Measurements from ENCODE around the gene KIF26A.
"Not testable (repeated sequence)": the region's sequence is repeated elsewhere in the genome, so short reads cannot be mapped to it uniquely, and the experiment has no call there.

KIF26A gene

GRCh38 chr14:104220215-104221070 lies 82.1 kb downstream of the KIF26A start:
- no peaks in the 10 kb centered on the region for H3K27me3 ChIP-seq (ENCODE audit: insufficient read depth, low read length)
- H3K9me3 ChIP-seq (ENCODE audit: insufficient read depth, low read depth, low read length), result no peaks in the 10 kb centered on the region
- H3K36me3 ChIP-seq (ENCODE audit: insufficient read depth, low read length), result no peaks in the 10 kb centered on the region
- peaks cover 4% of the 10 kb centered on the region; the same call in 1 of the 2 replicates for H3K4me1 ChIP-seq (ENCODE audit: insufficient read depth, low read length)
- H3K9ac ChIP-seq (ENCODE audit: low read depth, low read length), result no peak overlapping the region
- no peak overlapping the region for H3K27ac ChIP-seq (ENCODE audit: low read depth, low read length)
- H3K4me3 ChIP-seq (ENCODE audit: low read length), result no peak overlapping the region
- WGBS, result 90% methylated on average over 40 of the region's 40 CpGs

GRCh38 chr14:104221071-104221625 lies 82.8 kb downstream of the KIF26A start:
- Histone ChIP-seq H3K36me3 (ENCODE audit: insufficient read depth, low read length) (no peaks in the 10 kb centered on the region), H3K4me1 (ENCODE audit: insufficient read depth, low read length) (peaks cover 4% of the 10 kb centered on the region; the same call in 1 of the 2 replicates), H3K27ac (ENCODE audit: low read depth, low read length) (no peak overlapping the region), H3K4me3 (ENCODE audit: low read length) (no peak overlapping the region), H3K9ac (ENCODE audit: low read depth, low read length) (no peak overlapping the region), H3K27me3 (ENCODE audit: insufficient read depth, low read length) (no peaks in the 10 kb centered on the region), H3K9me3 (ENCODE audit: insufficient read depth, low read depth, low read length) (no peaks in the 10 kb centered on the region)
- 93% methylated on average over 14 of the region's 14 CpGs for WGBS

GRCh38 chr14:104221636-104222369 lies 83.4 kb downstream of the KIF26A start:
- Histone ChIP-seq H3K9me3 (ENCODE audit: insufficient read depth, low read depth, low read length) (no peaks in the 10 kb centered on the region), H3K36me3 (ENCODE audit: insufficient read depth, low read length) (no peaks in the 10 kb centered on the region), H3K4me1 (ENCODE audit: insufficient read depth, low read length) (peaks cover 4% of the 10 kb centered on the region; the same call in 1 of the 2 replicates), H3K4me3 (ENCODE audit: low read length) (no peak overlapping the region), H3K27ac (ENCODE audit: low read depth, low read length) (no peak overlapping the region), H3K27me3 (ENCODE audit: insufficient read depth, low read length) (no peaks in the 10 kb centered on the region), H3K9ac (ENCODE audit: low read depth, low read length) (no peak overlapping the region)
- 93% methylated on average over 21 of the region's 21 CpGs for WGBS

- peaks cover 4% of the 10 kb centered on the region; the same call in 1 of the 2 replicates for H3K4me1 ChIP-seq (ENCODE audit: insufficient read depth, low read length)
- no peak overlapping the region for H3K9ac ChIP-seq (ENCODE audit: low read depth, low read length)
- H3K4me3 ChIP-seq (ENCODE audit: low read length), result no peak overlapping the region
- no peaks in the 10 kb centered on the region for H3K36me3 ChIP-seq (ENCODE audit: insufficient read depth, low read length)
- H3K27me3 ChIP-seq (ENCODE audit: insufficient read depth, low read length), result no peaks in the 10 kb centered on the region
- peaks cover 2% of the 10 kb centered on the region; the same call in 1 of the 2 replicates for H3K9me3 ChIP-seq (ENCODE audit: insufficient read depth, low read depth, low read length)
- no peak overlapping the region for H3K27ac ChIP-seq (ENCODE audit: low read depth, low read length)
- WGBS, result 92% methylated on average over 11 of the region's 11 CpGs
Measured at GRCh38 chr14:104222396-104223036, 84.1 kb downstream of the KIF26A start.

DNA sequence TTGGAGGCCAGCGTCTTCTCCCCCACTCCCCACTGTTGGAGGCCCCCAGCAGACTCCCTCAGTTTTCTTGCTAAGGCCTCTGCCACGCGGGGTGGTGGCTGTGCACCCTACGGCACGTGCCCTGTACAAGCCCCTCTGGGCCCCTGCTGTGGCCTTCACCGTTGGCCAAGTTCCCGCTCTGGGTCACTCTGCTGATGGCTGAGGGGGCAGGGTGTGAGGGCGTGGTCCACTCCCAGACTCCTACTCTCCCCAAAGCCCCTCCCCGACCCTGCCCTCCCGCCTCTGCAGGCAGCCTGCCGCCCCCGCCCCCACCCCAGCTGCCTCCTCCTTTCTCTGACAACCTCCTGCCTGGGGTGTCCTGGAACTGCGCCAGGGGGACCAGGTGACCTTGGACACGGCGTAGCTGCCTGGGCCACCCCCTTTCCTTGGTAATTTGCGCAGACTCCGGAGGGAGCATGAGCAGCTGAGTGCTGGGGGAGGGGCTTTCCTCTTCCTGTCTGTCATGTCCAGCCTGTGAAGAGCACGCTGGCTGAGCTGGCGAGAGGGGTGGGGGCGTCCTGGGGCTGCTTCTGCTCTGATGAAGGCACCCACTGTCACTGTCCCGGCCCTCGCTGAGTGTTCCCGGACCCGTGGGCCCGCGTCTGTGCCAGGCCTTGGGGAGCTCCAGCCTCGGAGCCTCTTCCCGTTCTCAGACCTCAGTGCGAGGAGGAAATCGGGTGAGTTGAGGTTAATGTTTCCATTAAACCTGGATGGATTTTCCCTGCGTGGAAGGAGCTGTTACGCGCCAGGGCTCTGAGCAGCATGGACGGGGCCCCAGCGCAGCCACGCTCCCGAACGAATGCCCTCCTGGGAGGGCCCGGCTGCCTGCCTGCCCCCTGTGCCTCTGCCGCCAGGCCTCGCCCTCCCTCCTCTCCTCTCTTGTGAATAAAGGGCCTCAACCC lies 85.0 kb downstream of the KIF26A start:
- 53% methylated on average over 41 of the region's 41 CpGs for WGBS
- Histone ChIP-seq H3K36me3 (ENCODE audit: insufficient read depth, low read length) (no peaks in the 10 kb centered on the region), H3K9ac (ENCODE audit: low read depth, low read length) (no peak overlapping the region), H3K9me3 (ENCODE audit: insufficient read depth, low read depth, low read length) (peaks cover 4% of the 10 kb centered on the region; the same call in 1 of the 2 replicates), H3K27me3 (ENCODE audit: insufficient read depth, low read length) (no peaks in the 10 kb centered on the region), H3K4me1 (ENCODE audit: insufficient read depth, low read length) (peaks cover 4% of the 10 kb centered on the region; the same call in 1 of the 2 replicates), H3K27ac (ENCODE audit: low read depth, low read length) (no peak overlapping the region), H3K4me3 (ENCODE audit: low read length) (no peak overlapping the region)

DNA sequence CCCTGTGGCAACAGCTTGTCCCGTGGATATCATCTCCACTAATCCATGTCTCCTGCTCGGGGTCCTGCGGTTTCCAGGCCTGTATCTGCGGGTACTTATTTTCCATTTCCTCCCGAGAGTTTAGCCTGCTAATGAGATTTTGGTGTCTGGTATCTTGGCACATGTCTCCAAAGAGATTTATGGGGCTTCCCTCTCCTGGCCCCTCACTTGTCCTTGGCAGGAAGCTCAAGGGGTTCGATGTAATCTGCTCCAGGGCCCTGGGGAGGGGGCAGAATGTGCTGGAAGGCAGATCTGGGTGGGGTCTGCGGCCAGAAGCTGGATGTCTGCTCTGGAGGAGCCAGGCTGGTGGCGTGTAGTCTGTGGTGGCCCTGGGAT lies 85.7 kb downstream of the KIF26A start:
- Histone ChIP-seq H3K9me3 (ENCODE audit: insufficient read depth, low read depth, low read length) (peaks cover 4% of the 10 kb centered on the region; the same call in 1 of the 2 replicates), H3K9ac (ENCODE audit: low read depth, low read length) (no peak overlapping the region), H3K4me1 (ENCODE audit: insufficient read depth, low read length) (peaks cover 4% of the 10 kb centered on the region; the same call in 1 of the 2 replicates), H3K36me3 (ENCODE audit: insufficient read depth, low read length) (no peaks in the 10 kb centered on the region), H3K27ac (ENCODE audit: low read depth, low read length) (no peak overlapping the region), H3K4me3 (ENCODE audit: low read length) (no peak overlapping the region), H3K27me3 (ENCODE audit: insufficient read depth, low read length) (no peaks in the 10 kb centered on the region)
- WGBS, result 85% methylated on average over 8 of the region's 8 CpGs

- Histone ChIP-seq H3K4me3 (ENCODE audit: low read length) (no peak overlapping the region), H3K27ac (ENCODE audit: low read depth, low read length) (no peak overlapping the region)
Measured at GRCh38 chr14:104224506-104225277, 86.3 kb downstream of the KIF26A start.

DNA sequence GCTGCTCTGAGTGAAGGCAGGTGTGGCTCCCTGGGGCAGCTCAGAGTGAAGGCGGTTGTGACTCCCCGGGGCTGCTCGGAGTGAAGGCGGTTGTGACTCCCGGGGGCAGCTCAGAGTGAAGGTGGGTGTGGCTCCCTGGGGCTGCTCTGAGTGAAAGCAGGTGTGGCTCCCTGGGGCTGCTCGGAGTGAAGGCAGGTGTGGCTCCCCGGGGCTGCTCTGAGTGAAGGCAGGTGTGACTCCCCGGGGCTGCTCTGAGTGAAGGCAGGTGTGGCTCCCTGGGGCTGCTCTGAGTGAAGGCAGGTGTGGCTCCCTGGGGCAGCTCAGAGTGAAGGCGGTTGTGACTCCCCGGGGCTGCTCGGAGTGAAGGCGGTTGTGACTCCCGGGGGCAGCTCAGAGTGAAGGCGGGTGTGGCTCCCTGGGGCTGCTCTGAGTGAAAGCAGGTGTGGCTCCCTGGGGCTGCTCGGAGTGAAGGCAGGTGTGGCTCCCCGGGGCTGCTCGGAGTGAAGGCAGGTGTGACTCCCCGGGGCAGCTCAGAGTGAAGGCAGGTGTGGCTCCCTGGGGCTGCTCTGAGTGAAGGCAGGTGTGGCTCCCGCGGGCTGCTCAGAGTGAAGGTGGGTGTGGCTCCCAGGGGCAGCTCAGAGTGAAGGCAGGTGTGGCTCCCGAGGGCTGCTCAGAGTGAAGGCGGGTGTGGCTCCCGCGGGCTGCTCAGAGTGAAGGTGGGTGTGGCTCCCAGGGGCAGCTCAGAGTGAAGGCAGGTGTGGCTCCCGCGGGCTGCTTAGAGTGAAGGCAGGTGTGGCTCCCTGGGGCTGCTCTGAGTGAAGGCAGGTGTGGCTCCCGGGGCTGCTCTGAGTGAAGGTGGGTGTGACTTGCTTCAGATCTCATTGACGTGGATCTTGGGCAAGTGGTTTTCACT lies 87.1 kb downstream of the KIF26A start:
- H3K9ac ChIP-seq (ENCODE audit: low read depth, low read length); H3K4me1 ChIP-seq (ENCODE audit: insufficient read depth, low read length); H3K27ac ChIP-seq (ENCODE audit: low read depth, low read length); H3K36me3 ChIP-seq (ENCODE audit: insufficient read depth, low read length); H3K27me3 ChIP-seq (ENCODE audit: insufficient read depth, low read length); H3K4me3 ChIP-seq (ENCODE audit: low read length); H3K9me3 ChIP-seq (ENCODE audit: insufficient read depth, low read depth, low read length): not testable (repeated sequence)
- WGBS, result 64% methylated on average over 16 of the region's 28 CpGs

More at GRCh38 chr14:104224506-104225277, 86.3 kb downstream of the KIF26A start:
- H3K9me3 ChIP-seq (ENCODE audit: insufficient read depth, low read depth, low read length), result peaks cover 4% of the 10 kb centered on the region; the same call in 1 of the 2 replicates
- H3K4me1 ChIP-seq (ENCODE audit: insufficient read depth, low read length), result peaks cover 4% of the 10 kb centered on the region; the same call in 1 of the 2 replicates
- no peaks in the 10 kb centered on the region for H3K36me3 ChIP-seq (ENCODE audit: insufficient read depth, low read length)
- 82% methylated on average over 17 of the region's 19 CpGs for WGBS
- H3K9ac ChIP-seq (ENCODE audit: low read depth, low read length), result no peak overlapping the region
- no peaks in the 10 kb centered on the region for H3K27me3 ChIP-seq (ENCODE audit: insufficient read depth, low read length)
